GM21423 (cell line): ENCODE measurements around the gene FSD2.
"Not testable (repeated sequence)": the region's sequence is repeated elsewhere in the genome, so short reads cannot be mapped to it uniquely, and the experiment has no call there.

Experiments
- ATAC-seq: cut with Tn5 transposase; IDR thresholded peaks from one replicate; pipeline ENCODE4 v1.9.1; 2021; ENCODE audit warnings: mild to moderate bottlenecking, moderate library complexity; ENCODE audit not compliant: unreplicated experiment

Gene FSD2

GRCh38 chr15:82793737-82794136, 12.1 kb downstream of the FSD2 start:
- ATAC-seq, result no peak

GRCh38 chr15:82792068-82792467, 13.8 kb downstream of the FSD2 start:
- no peak for ATAC-seq

GRCh38 chr15:82790321-82790720, 15.5 kb downstream of the FSD2 start:
- ATAC-seq, result no peak

GRCh38 chr15:82789491-82789890, 16.4 kb downstream of the FSD2 start:
- ATAC-seq, result no peak

GRCh38 chr15:82788496-82788895, 17.4 kb downstream of the FSD2 start:
- no peak for ATAC-seq

GRCh38 chr15:82781349-82781748, 24.5 kb downstream of the FSD2 start:
- ATAC-seq, result no peak

GRCh38 chr15:82778755-82779154, 27.1 kb downstream of the FSD2 start:
- ATAC-seq, result no peak

- ATAC-seq, result no peak
Observed at GRCh38 chr15:82774496-82774895, 31.4 kb downstream of the FSD2 start.

- ATAC-seq, result no peak
Observed at GRCh38 chr15:82771789-82772607, 33.9 kb downstream of the FSD2 start.

- no peak for ATAC-seq
Observed at GRCh38 chr15:82768414-82769054, 37.3 kb downstream of the FSD2 start.

- ATAC-seq, result no peak
Observed at GRCh38 chr15:82767163-82767829, 38.6 kb downstream of the FSD2 start.

GRCh38 chr15:82766201-82766600, 39.7 kb downstream of the FSD2 start:
- not testable (repeated sequence) for ATAC-seq

GRCh38 chr15:82764740-82765139, 41.1 kb downstream of the FSD2 start:
- ATAC-seq, result no peak

GRCh38 chr15:82764117-82764490, 41.8 kb downstream of the FSD2 start:
- ATAC-seq, result no peak

- no peak for ATAC-seq
Observed at GRCh38 chr15:82763361-82764116, 42.3 kb downstream of the FSD2 start.

GRCh38 chr15:82751308-82751707, 54.6 kb downstream of the FSD2 start:
- ATAC-seq, result no peak

GRCh38 chr15:82750831-82751180, 55.1 kb downstream of the FSD2 start:
- peak; percentile 29 for ATAC-seq

GRCh38 chr15:82749951-82750830, 55.7 kb downstream of the FSD2 start:
- peak; percentile 92 for ATAC-seq

- ATAC-seq, result no peak
Observed at GRCh38 chr15:82748315-82748714, 57.6 kb downstream of the FSD2 start.

- no peak for ATAC-seq
Observed at GRCh38 chr15:82743810-82744209, 62.1 kb downstream of the FSD2 start.
